Measurements from ENCODE around the gene IPO4. TPM values are rescaled to one million over a fixed set of nuclear protein-coding genes. Genes with fewer than 3 reads are reported as not detected.
A peak's percentile ranks its signal among the peaks of the same experiment; 100 is the strongest.

Gene IPO4
- total and polyA plus RNA-seq, 9 of the 15 experiments (the other 6 are each of a cell fraction or from before 2014, with no cell fraction given): 7.3 to 122 (median 31.8) TPM

DNA sequence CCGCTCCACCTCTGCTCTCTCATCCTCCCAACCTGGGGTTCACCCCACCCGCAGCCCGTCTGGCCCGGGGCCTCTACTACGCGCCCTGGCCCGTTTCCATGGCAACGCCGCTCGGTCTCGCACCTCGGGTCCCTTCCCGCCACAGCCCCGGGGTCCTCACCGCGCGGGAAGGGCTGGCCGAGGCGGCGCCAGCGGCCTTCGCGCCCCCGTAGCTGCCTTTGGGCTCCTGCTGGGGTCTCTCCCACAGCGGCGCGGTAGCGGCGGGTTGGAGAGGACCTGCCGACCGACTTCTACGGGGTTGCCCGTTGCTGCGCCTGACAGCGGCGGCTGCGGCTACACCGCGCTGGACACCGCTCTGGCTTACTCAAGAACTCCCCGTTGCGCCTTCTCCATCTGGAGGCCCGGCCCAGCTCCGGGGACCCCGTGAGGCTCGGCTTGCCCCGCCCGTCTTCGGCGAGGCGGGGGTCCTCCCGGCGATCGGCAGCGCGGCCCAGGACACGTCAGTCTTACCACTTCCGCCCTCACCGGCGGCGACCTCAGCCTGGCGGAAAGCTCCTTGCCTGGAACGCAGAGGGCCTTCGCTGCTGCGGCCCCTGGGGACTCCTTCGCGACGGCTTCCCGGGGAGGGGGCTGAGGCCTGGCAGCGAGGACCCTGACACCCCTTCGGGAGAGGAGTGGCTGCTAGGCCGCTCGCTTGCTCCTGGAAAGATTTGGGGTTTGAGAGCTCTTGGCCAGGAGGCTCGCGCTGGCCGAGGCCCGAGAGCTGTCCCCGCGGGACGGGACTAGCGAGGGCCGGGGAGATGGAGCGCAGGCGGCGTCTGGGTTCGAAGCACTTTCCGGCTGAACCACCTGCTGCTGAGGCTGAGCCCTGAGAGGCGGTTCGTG is 6.8 kb upstream of the IPO4 start, which contains the start of gene TM9SF1 (continued):
- TF ChIP-seq ZNF449 (CRISPR knock-in tag; IDR thresholded peaks at IDR 0.05) (no peak), ZNF780A (CRISPR knock-in tag; IDR thresholded peaks at IDR 0.05) (no peak), ELF1 (tag; IDR thresholded peaks at IDR 0.05) (peak; percentile 100), PCBP2 (IDR thresholded peaks at IDR 0.05; ENCODE audit: low read depth, low read length, poor library complexity, severe bottlenecking) (no peak), PREB (CRISPR knock-in tag; IDR thresholded peaks at IDR 0.05) (no peak), TEAD4 (IDR thresholded peaks at IDR 0.05; ENCODE audit: low read length) (no peak), TEAD4 (CRISPR knock-in tag; IDR thresholded peaks at IDR 0.05; ENCODE audit: borderline replicate concordance) (no peak), PRMT5 (CRISPR knock-in tag; IDR thresholded peaks at IDR 0.05) (no peak), CEBPG (CRISPR knock-in tag; IDR thresholded peaks at IDR 0.05) (no peak; the same call in 1 of the 2 replicates), CEBPG (tag; conservative IDR thresholded peaks at IDR 0.05 in 1 of 2, IDR thresholded peaks at IDR 0.05 in 1 of 2) (no peak), ZNF408 (CRISPR knock-in tag; IDR thresholded peaks at IDR 0.05; ENCODE audit: low read depth) (no peak), SAFB2 (IDR thresholded peaks at IDR 0.05; ENCODE audit: borderline replicate concordance, low read depth, low read length, severe bottlenecking) (no peak), GATA2 (CRISPR knock-in tag; IDR thresholded peaks at IDR 0.05) (no peak), ZNF655 (CRISPR knock-in tag; IDR thresholded peaks at IDR 0.05) (no peak), CAMTA2 (CRISPR knock-in tag; conservative IDR thresholded peaks at IDR 0.05) (no peak), POLR2H (tag; IDR thresholded peaks at IDR 0.05; ENCODE audit: low read depth) (no peak)
- TF ChIP-seq, protein P1, sequence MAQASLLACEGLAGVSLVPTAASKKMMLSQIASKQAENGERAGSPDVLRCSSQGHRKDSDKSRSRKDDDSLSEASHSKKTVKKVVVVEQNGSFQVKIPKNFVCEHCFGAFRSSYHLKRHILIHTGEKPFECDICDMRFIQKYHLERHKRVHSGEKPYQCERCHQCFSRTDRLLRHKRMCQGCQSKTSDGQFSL (CRISPR knock-in tag; IDR thresholded peaks at IDR 0.05): no peak
- TF ChIP-seq, protein P1 (tag; IDR thresholded peaks at IDR 0.05): no peak
- TF ChIP-seq, protein P2, sequence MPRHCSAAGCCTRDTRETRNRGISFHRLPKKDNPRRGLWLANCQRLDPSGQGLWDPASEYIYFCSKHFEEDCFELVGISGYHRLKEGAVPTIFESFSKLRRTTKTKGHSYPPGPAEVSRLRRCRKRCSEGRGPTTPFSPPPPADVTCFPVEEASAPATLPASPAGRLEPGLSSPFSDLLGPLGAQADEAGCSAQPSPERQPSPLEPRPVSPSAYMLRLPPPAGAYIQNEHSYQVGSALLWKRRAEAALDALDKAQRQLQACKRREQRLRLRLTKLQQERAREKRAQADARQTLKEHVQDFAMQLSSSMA (CRISPR knock-in tag; IDR thresholded peaks at IDR 0.05): no peak
- TF ChIP-seq, protein P3, sequence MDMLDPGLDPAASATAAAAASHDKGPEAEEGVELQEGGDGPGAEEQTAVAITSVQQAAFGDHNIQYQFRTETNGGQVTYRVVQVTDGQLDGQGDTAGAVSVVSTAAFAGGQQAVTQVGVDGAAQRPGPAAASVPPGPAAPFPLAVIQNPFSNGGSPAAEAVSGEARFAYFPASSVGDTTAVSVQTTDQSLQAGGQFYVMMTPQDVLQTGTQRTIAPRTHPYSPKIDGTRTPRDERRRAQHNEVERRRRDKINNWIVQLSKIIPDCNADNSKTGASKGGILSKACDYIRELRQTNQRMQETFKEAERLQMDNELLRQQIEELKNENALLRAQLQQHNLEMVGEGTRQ (CRISPR knock-in tag; IDR thresholded peaks at IDR 0.05): no peak
